Measurements from ENCODE around the gene LIF.
"Not testable (repeated sequence)": the region's sequence is repeated elsewhere in the genome, so short reads cannot be mapped to it uniquely, and the experiment has no call there.

The LIF gene

DNA sequence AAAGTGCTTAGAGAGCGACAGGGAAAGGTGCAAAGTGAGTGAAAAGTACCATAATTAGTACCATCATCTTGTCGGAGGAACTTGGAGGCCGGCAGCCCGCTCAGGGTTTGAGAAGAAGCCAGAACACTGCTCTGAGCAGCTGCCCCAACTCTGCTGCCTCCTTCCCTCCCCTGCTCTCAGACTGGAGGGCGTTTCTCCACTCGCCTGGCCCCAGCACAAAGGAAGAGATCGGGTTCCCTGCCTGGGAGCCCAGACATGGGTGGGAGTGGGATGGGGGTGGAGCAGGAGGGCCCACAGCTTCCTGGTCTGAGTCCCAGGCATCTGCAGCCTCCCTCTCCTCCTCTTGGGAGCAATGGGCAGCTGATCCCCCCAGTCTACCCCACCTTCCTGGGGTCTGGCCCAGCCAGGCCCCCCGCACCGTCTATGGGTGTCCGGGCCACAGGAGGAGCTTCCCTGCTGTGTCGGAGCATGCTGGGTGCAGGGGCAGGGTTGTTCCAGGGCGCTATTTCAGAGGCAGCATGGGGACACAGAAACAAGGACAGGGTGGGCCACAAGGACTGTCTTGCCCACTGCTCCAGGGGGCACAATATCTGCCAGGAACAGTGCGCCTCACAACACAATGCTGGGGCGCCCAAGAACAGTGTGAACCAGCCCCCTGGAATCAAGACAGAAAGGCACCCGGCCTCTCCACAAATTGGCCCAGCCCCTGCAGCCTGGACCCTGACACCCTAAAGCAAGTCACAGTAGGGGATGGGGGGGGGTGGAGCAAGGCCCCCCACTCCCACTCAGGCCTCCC lies 4.8 kb downstream of the LIF start:
- no peak for DNase-seq

DNA sequence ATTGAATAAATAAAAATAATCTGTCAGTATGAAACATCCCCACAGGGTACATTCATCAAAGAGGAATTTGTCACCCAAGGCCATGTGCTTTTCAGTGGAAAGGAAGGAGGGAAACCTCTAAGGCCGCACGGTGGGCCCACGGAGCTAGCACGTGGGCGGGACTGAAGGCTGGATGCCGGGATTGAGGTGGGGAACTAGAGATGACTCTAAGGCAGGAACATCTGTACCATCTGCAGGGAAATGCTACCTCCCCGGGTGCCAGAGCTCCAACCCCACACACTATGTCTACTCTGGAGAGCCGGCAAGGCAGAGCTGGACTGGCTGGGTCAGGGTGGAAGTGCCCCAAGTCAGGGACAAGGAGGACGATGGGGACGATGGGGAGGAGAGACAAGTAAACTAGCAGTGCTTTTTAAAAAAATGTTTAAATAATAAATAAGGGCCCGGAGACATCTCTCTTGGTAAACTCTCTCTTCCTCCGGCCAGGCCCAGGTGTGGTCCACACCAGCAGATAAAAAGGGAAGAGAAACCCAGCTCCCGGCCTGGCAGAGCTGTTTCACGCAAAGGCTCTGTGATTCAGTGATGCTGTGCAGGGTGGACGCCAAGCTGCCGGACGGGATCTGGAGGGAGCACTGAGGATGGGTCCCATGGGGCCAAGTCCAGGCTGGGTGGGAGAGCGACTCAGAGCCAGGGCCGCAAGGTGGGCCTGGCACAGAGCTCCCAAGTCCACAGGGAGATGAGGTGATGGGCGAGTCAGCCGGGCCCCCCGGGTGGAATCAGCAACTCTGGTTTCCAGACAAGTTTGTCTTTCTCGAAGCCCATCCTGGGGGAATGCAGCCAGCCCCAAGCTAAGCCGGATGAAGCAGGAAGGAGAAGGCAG lies 5.8 kb downstream of the LIF start:
- DNase-seq = no peak

DNA sequence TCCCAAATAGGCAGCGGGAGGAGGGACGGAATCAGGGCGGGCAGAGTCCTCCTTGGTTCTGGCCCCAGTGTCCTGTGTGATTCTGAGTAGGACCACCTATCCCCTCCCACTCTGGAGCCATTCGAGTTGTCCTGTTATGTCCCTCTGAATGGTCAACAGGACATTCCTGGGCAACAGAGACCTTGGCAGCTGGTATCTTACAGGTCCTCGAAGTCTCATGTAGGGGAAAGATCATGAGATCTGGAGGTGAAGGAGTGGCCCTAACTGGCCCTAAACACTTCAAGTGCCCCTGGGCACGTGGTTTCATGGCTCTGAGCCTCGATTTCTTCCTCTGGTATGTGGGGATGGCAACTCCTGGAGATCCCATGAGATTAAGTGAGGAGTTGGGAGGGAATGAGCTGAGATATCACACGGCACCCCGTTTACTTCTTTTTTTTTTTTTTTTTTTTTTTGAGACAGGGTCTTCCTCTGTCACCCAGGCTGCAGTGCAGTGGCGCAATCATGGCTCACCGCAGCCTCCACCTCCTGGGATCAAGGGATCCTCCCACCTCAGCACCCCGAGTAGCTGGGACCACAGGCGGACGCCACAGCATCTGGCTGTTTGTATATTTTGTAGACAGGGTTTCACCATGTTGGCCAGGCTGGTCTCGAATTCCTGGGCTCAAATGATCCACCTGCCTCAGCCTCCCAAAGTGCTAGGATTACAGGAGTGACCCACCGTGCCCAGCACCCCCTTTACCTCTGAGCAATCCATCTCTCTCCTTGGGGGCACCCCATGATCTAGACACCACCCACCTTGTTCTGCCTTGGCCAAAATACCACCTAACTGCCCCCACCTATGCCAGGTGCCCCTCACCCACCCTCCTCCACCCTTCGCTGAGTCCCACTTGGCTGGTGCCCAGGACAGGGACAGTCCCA lies 6.8 kb downstream of the LIF start:
- DNase-seq = no peak

DNA sequence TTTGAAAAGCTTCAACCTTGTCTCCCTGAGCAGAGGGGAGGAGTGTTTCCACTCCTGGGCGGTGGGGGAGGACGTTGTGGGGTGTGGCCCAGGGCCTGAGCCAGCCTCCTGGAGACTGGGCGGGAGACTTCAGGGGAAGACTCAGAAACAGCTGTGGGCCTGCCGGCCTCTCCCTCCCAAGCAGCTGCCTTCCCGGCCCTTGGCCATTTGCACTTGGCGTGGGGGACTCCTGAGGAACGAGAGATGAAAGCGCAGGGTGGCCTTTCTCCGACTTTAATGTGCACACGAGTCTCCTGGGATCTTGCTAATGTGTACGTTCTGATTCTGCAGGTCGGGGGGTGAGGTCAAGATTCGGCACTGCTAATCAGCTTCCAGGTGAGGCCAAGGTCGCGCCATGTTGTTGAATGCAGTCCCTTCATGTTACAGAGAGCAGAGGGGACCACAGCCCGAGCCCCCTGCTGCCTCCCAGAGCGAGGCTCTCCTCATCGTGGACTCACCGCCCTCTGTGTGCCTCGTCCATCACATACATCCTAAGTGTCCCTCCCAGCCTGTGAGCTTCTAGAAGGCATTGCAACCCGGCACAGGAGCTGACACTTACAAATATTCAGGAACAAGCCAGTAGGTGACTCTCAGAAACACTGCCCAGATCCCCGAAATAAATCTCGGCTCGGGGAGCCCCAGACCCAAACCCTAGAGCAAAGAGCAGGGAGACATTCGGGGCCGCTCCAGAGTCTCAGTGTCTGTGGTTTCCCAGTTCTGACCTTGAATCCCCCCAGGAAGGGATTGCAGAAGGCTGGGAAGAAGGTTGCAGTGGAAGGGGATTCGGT lies 7.7 kb downstream of the LIF start:
- no peak for DNase-seq

DNA sequence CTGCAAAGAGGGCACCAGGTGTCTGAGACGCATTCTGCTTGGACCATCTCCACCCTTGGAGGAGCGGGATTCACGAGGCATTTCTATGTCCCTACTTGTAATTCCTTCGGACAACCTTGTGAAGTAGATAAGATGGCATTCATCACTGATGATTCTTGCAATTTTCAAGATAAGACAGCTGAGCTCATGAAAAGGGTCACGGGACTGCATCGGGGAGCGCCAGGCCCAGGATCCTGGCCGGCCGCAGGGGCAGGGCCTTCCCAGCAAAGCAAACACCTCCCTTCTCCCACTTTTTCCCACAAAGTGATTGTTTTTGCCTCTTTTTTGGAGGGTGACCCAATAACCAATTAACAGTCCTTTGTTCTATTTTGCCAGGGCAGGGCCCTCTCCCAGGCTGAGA lies 8.4 kb downstream of the LIF start:
- no peak for DNase-seq

DNA sequence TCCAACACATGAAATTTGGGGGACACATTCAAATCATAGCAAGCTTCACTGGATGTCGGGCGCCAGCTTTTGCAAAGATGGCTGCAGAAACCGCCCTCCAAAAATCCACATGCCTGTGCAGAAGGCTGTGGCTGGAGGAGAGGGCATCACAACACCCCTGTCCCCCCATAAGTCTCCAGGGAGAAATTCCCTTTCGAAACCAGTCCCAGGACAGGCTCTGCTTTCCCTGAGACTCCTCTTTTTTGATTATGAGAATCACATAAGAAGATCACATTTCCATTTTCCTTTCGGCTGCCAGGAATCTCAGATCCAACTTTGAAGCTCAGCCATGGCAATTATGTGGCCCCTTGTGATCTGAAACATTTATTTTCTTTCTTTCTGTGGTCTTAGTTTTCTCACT lies 9.7 kb downstream of the LIF start:
- DNase-seq = no peak

DNA sequence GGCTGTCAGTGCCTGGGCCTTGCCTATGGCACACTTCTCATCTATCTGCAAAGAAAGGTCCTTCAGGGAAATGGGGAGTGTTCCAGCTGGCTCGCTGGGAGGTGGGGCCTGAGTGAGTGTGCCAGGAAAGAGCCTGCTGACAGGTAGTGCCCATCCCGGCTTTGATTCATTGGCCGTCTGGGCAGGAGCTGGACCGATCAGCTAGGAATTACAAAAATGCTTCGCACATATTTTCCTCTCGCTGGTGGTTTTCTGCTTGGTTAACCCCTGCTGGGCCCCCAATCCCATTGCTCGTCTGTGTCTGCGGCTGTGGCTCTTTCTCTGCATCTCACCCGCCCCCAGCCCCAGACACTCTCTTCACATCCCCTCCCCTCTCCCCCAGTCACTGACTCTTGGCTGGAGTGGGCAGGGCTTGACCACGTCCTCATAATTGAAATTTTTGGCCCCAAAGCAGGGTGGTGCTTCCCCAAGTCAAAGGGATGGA lies 10.8 kb downstream of the LIF start:
- DNase-seq = no peak

DNA sequence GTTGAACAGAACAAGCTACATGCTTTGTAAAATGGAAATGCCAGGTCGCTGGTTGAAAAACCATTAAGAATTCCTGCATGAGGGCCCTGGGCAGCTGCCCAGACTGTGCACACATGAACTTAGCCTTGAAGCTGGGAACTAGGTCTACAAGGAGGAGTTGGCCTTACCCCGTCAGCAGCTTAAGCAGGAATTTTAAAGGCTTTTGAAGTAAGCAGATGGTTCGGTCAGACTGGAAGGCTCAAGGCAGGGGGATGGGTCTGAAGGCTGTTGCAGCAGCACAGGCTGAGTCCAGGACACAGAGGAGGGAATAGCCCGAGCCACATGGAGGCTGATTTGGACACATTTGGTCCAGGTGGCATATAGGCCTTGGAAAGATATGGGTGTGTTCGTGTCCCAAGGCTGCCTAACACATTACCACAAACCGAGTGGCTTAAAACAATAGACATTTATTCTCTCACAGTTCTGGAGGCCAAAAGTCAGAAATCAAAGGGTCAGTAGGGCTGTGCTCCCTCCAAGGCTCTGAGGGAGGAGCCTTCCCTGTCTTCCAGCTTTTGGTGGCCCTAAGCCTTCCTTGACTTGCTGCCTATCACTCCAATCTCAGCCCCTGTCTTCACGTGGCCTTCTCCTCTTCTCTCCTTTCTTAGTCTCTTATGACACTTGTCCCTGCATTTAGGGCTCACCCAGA lies 11.6 kb downstream of the LIF start:
- no peak for DNase-seq

DNA sequence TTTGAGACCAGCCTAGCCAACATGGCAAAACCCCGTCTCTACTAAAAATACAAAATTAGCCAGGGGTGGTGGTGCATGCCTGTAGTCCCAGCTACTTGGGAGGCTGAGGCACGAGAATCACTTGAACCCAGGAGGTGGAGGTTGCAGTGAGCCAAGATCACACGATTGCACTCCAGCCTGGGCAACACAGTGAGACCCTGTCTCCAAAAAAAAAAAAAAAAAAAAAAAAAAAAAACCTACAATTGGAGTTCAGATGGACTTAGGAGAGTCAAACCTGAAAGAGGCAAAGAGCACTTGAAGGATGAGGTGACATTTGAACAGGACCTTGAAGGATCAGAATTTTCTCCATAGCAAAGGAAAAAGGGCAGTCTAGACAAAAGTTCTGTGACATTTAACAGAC lies 12.2 kb downstream of the LIF start:
- DNase-seq = not testable (repeated sequence)

DNA sequence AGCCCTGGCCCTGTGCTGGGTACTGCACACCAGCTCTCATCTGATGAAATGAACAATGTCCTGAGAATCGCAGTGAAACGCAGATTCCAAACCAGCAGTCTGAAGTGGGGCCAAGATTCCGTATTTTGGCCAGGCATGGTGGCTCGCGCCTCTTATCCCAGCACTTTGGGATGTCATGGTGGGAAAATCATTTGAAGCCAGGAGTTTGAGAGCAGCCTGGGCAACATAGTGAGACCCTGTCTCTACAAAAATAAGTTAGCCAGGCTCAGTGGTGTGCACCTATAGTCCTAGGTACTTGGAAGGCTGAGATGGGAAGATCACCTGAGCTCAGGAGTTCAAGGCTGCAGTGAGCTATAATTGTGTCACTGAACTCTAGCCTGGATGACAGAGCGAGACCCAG lies 13.0 kb downstream of the LIF start:
- no peak for DNase-seq

DNA sequence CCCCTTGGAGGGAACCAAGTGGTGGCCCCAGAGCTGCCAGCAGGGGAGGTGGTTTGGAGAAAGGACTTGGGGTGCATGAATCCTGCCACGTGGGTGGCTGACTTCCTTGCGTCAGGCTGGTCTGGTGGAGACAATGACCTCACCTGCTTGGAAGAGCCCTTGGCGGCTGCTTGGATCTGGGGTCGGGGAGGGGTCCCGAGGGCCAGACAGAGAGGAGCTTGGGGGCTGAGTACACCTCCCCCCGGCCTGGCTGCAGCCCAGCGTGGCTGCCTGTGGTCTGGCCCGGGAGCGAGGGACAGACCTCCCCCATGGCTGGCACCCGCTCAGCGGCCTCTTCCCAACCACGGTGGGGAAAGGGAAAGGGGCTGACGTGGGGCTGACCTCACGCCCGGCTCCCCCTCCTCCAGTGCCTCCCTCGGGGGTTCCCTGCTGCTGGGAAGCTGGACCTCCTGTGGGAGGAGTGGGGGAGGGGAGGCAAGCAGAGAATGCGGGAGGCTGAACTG lies 13.8 kb downstream of the LIF start:
- DNase-seq = no peak

DNA sequence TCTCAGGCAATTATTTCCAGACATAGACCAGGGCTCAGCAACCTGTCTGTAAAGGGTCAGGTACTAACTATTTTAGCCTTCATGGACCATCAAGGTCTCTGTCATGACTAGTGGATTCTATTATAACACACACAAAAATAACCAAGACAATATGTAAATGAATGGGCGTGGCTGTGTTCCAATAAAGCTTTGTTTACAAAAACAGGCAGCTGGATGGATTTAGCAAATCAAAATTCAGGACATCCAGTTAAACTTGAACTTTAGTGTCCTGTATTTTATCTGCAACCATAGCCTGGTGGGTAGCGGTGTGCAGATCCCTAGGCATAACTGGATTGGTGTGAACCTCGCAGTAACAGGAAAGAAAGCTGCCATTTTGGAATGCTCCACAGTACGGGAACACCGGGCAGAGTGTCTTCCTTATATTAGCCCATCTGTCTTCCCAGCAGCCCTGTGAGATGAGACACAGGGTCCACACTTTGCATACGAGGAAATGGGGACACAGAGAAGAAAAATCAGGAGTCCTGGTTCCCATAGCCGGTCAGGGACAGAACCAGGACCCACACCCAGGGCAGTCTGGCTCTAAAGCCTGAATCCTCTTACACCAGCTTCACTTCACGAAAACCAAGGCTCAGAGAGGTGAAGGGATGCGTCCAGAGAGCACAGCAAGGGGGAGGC lies 15.6 kb downstream of the LIF start:
- DNase-seq = no peak

DNA sequence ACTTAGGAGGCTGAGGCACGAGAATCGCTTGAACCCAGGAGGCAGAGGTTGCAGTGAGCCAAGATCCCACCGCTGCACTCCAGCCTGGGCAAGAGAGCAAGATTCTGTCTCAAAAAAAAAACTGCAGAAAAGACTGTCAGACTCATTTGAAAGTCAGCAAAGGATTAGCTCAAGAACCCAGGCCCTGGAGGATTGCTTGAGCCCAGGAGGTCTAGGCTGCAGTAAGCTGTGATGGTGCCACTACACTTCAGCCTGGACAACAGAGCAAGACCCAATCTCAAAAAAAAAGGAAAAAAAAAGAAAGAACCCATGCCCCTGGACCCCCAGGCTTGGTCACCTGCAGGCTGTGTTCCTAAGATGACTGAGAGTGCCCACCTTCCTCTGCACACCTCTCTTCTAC lies 16.2 kb downstream of the LIF start:
- DNase-seq = no peak

DNA sequence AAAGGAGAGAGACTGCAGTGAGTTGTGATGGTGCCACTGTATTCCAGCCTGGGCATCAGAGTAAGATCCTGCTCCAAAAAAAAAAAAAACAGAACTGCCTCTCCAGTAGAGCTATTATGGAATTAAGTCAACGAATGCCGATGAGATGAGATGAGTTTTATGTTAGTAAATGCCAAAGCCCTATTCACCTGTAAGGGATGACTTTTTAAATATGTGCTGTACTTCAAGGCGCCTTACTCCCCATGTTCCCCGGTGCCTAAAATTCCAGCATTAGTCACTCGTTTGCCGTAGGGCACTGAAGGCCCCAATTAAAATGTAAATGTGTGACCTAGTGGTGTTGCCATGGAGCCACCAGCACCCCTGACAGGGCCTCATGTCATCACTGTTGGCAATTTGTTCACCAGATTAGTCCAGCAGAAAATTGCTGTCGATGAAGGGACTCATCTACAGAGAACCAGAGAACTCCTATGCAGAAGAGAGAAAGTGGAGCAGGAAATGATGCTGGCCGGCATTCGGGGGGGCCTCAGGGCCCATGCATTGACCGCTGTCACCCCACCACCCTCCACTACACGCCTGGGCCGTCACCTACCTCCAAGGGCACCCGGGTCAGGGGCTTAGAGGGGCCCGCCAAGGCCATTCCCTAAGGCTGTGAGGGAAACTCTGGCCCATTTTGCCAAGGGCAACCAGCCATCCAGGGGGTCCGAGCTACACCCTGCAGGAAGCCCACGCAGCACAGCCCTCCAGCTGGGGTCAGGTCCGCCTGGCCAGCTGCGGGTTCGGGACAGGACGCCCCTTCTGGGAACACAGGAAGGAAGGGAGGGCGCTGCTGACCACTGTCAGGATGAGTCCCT lies 17.8 kb downstream of the LIF start:
- no peak for DNase-seq

DNA sequence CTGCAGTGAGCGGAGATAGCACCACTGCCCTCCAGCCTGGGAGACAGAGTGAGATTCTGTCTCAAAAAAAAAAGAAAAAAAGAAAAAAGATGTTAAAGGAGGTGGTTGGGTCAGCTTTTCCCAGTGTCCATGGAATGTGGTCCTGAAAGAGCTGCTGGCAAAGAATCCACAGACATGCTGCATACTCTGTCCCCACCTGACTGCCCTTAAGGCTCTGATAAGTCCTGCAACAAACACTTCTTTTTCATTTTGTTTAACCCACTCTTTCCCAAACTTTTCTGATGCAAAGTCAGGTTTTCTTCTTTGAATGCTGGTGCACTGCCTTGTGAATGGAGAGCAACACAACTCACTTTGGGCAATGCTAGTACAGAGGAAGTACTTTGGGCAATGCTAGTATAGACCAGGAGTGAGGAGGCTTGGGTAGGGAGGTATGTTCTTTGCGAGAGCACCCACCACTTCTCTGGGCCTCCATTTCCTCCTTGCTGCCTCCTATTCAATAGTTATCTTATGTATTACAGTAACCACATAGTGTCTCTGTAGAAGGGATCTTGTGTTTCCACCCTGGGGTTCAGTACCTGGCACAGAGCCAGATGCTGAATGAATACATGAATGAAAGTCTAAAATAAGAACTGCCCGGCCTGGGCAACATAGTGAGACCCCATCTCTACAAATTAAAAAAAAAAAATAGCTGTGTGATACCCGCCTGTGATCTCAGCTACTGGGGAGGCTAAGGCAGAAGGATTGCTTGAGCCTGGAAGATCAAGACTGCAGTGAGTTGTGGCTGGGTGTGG lies 18.9 kb downstream of the LIF start:
- DNase-seq = no peak

DNA sequence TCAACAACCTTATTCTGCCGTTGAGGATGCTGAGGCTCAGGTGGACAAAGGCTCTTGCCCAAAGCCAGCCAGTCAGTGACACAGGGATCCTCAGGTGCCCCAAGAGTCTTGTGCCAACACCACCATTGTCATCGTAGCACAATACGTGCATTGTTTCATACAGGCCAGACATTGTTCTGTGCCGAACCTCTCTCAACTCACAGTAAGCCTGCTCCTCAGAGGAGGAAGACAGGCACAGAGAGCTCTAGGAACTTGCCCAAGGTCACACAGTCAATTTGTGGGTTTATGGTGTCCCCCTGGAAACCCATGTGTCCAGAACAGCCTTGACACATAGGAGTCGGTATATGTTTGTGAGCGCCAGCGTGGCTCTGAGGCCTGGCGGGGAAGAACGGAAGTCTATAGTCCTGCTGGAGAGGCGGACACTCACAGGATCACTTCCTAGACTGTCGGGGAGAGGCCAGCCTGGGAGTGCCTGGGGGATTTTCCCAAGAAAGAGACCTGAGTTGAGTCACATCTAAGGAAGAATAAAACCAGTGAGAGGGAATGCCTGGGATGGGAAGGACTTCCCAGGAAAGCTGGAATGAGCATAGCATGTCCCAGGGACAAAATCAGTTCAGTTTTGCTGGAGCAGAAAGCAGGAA lies 20.2 kb downstream of the LIF start:
- no peak for DNase-seq

DNA sequence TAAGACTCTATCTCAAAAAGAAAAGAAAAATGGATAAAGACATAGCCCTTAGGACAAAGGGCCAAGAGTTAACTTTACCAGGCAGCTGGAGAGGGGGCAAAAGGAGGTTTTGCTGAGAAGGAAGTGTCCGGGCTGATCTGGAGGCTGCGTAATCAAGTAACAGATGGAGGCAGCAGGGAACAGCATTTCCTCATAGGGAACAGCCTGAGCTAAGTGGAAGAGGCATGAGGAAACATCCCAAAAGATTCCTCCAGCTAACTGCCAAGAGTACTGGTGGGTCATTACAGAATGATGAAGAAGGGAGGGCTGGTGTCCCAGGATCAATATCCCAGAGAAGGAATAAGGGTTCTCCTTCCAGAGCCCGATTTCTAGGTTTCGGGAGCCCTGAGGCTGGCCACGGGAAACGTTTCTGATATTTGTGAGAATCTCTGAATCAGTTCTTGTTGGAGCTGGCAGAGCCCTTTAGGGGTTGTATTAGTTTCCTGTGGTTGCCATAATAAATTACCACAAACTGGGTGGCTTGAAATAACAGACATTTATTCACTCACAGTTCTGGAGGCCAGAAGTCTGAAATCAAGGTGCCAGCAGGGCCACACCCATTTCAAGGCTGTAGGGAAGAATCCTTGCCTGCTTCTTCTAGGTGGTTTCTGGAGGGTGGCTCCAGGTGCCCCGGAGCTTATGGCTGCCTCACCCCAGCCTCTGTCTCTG lies 21.2 kb downstream of the LIF start:
- no peak for DNase-seq
